DOHH2 (cell line): ENCODE data around the gene GMDS.

Experiments used
- CTCF ChIP-seq: fragments of 200-600 bp; sonication (generic); IDR thresholded peaks from one replicate; pipeline ENCODE4 v1.5.1; 2014; ENCODE audit warnings: antibody characterized with exemption, mild to moderate bottlenecking, low read depth, low read length; ENCODE audit not compliant: poor library complexity, severe bottlenecking
- EZH2phosphoT487 ChIP-seq: fragments of 200-600 bp; sonication (generic); IDR thresholded peaks from 2 replicates; pipeline ENCODE4 v1.6.1; 2017; ENCODE audit warnings: borderline replicate concordance, mild to moderate bottlenecking, antibody characterized with exemption, low read length, moderate library complexity, mixed read lengths

- TF ChIP-seq CTCF (no peak), EZH2phosphoT487 (no peak)
Measured at GRCh38 chr6:1780251-1780867, 465.0 kb downstream of the GMDS start.
